GM23248 (cell line): ENCODE results near the gene SEMA4C. TPM values are rescaled to one million over a fixed set of nuclear protein-coding genes. Genes with fewer than 3 reads are reported as not detected.

Experiments used
- DNase-seq: peaks from one replicate; pipeline ENCODE4 v3.0.0-alpha.2; 2015
- H2AFZ ChIP-seq: fragments of 200-600 bp; sonication (generic); 2 replicates; pipeline ENCODE4 v1.6.1; 2016; ENCODE audit warnings: antibody characterized with exemption
- H3F3A ChIP-seq: fragments of 200-600 bp; sonication (generic); 2 replicates; pipeline ENCODE4 v1.6.1; 2016; ENCODE audit warnings: mild to moderate bottlenecking, antibody characterized with exemption, mixed run types; ENCODE audit not compliant: insufficient read depth
- H3K27ac ChIP-seq: fragments of 200-600 bp; sonication (generic); 2 replicates; pipeline ENCODE4 v1.5.1; 2016; ENCODE audit warnings: mild to moderate bottlenecking
- H3K27me3 ChIP-seq: fragments of 200-600 bp; sonication (generic); replicated peaks from 2 replicates; pipeline ENCODE4 v1.6.1; 2016; ENCODE audit warnings: mild to moderate bottlenecking; ENCODE audit not compliant: insufficient read depth
- H3K36me3 ChIP-seq: fragments of 200-600 bp; sonication (generic); 2 replicates; pipeline ENCODE4 v1.6.1; 2016; ENCODE audit warnings: low read depth, mild to moderate bottlenecking
- H3K4me1 ChIP-seq: fragments of 200-600 bp; sonication (generic); 2 replicates; pipeline ENCODE4 v1.6.1; 2016; ENCODE audit warnings: mild to moderate bottlenecking; ENCODE audit not compliant: insufficient read depth
- H3K4me2 ChIP-seq: fragments of 200-600 bp; sonication (generic); one replicate; pipeline ENCODE4 v1.6.1; 2016; ENCODE audit warnings: mild to moderate bottlenecking; ENCODE audit not compliant: unreplicated experiment
- H3K4me3 ChIP-seq: fragments of 200-600 bp; sonication (generic); 2 replicates; pipeline ENCODE4 v1.5.1; 2016; ENCODE audit warnings: mild to moderate bottlenecking
- H3K79me2 ChIP-seq: fragments of 200-600 bp; sonication (generic); 2 replicates; pipeline ENCODE4 v1.6.1; 2016; ENCODE audit warnings: mild to moderate bottlenecking; ENCODE audit not compliant: insufficient read depth
- H3K9ac ChIP-seq: fragments of 200-600 bp; sonication (generic); 2 replicates; pipeline ENCODE4 v1.6.1; 2016; ENCODE audit warnings: mild to moderate bottlenecking
- H3K9me2 ChIP-seq: fragments of 200-600 bp; sonication (generic); 2 replicates; pipeline ENCODE4 v1.6.1; 2016; ENCODE audit warnings: mixed run types, mild to moderate bottlenecking, moderate library complexity; ENCODE audit not compliant: insufficient read depth
- H3K9me3 ChIP-seq: fragments of 200-600 bp; sonication (generic); one replicate; pipeline ENCODE4 v1.6.1; 2017; ENCODE audit warnings: low read depth
- H4K20me1 ChIP-seq: fragments of 200-600 bp; sonication (generic); 2 replicates; pipeline ENCODE4 v1.6.0; 2016; ENCODE audit not compliant: insufficient read depth
- EZH2 ChIP-seq: fragments of 200-600 bp; sonication (generic); IDR thresholded peaks from 2 replicates; pipeline ENCODE4 v1.6.1; 2018; ENCODE audit warnings: antibody characterized with exemption, mild to moderate bottlenecking; ENCODE audit not compliant: insufficient read depth, poor library complexity, severe bottlenecking
- EZH2phosphoT487 ChIP-seq: fragments of 200-600 bp; sonication (generic); IDR thresholded peaks from 2 replicates; pipeline ENCODE4 v1.6.1; 2018; ENCODE audit warnings: antibody characterized with exemption, moderate library complexity, mild to moderate bottlenecking, low read depth; ENCODE audit not compliant: insufficient read depth
- WGBS, 2 experiments: methylation state at CpG; one replicate each; pipeline ENCODE4 v1.1.6; 2015 to 2017; ENCODE audit warnings: low lambda C conversion rate in 2 of 2, low coverage in 1 of 2; ENCODE audit errors: missing lambda C conversion rate in 2 of 2; 5-methylcytosine and 5-hydroxymethylcytosine counted together
- in situ Hi-C: fragments of 300-500 bp; cut with MboI; formaldehyde crosslinking; loops from 2 replicates; pipeline ENCODE4 v1.15.0; 2020
- polyA plus RNA-seq: library from polyadenylated mRNA; unstranded; fragments of >200 nt; fragmentation: Nextera tagmentation; extraction: Ambion mirVana; gene quantifications from 2 replicates; pipeline ENCODE4 v1.2.1, GENCODE V29; 2016
- total RNA-seq: library from RNA; depleted of rRNA; stranded (reverse); fragments of >200 nt; shearing (Covaris generic); gene quantifications from 2 replicates; pipeline ENCODE4 v1.2.3, GENCODE V29; 2014

Gene SEMA4C
- total and polyA plus RNA-seq, 2 experiments from 2014 or later, result 5.5 to 21.0 TPM

DNA sequence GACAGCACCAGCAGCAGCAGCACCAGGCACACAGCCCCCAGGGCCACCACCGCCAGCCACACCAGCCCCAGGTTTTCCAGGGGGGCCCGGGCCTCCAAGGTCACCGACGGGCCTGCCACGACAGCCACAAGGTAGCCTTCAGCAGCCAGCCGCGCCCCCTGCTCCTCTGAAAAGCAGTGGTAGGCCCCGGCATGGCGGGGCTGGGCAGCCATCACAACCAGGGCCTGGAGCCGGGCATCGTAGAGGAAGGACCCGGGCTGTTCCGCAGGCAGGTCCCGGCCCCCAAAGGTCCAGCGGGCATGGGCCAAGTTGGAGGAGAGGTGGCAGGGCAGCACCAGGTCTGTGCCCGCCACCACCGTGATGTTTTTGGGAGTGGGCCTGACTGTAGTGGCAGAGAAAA is 8.8 kb downstream of the SEMA4C start:
- DNase-seq, result no peak
- Histone ChIP-seq H3K4me3 (no peak overlapping the region), H4K20me1 (no peaks in the 10 kb centered on the region), H3K9me3 (no peaks in the 10 kb centered on the region), H3K27me3 (no peaks in the 10 kb centered on the region), H3K36me3 (peaks cover 6% of the 10 kb centered on the region; the same call in 1 of the 2 replicates), H3K4me1 (peaks cover 5% of the 10 kb centered on the region; the same call in 1 of the 2 replicates), H3F3A (no peaks in the 10 kb centered on the region), H2AFZ (no peak overlapping the region), H3K27ac (no peak overlapping the region), H3K9me2 (no peaks in the 10 kb centered on the region), H3K9ac (no peak overlapping the region), H3K79me2 (peaks cover 24% of the 10 kb centered on the region), H3K4me2 (no peak overlapping the region)
- in situ Hi-C loops, result loop anchor here (25.0 kb wide), 1 partner anchor 251 kb away; the partner anchor contains the start of gene ANKRD36
- no peak for TF ChIP-seq EZH2
- TF ChIP-seq EZH2phosphoT487, result no peak
- WGBS, 2 experiments, result 92 to 96% methylated on average over 16 to 17 of the region's 17 CpGs

GRCh38 chr2:96860065-96861029 is 9.5 kb downstream of the SEMA4C start:
- no peaks in the 10 kb centered on the region for H4K20me1 ChIP-seq
- H3K4me3 ChIP-seq, result no peak overlapping the region
- H3K36me3 ChIP-seq, result peaks cover 6% of the 10 kb centered on the region; the same call in 1 of the 2 replicates
- in situ Hi-C loops, result loop anchor here (25.0 kb wide), 1 partner anchor 252 kb away; the partner anchor contains the start of gene ANKRD36
- H3K9me2 ChIP-seq, result no peaks in the 10 kb centered on the region
- no peaks in the 10 kb centered on the region for H3F3A ChIP-seq
- peaks cover 23% of the 10 kb centered on the region for H3K79me2 ChIP-seq
- H3K9me3 ChIP-seq, result no peaks in the 10 kb centered on the region
- H3K4me2 ChIP-seq, result no peak overlapping the region
- TF ChIP-seq EZH2 (no peak), EZH2phosphoT487 (no peak)
- no peak overlapping the region for H3K27ac ChIP-seq
- H3K4me1 ChIP-seq, result peaks cover 5% of the 10 kb centered on the region; the same call in 1 of the 2 replicates
- no peak overlapping the region for H2AFZ ChIP-seq
- H3K9ac ChIP-seq, result no peak overlapping the region
- DNase-seq, result no peak
- WGBS, 2 experiments, result 81 to 83% methylated on average over 38 of the region's 38 CpGs
- H3K27me3 ChIP-seq, result no peaks in the 10 kb centered on the region

DNA sequence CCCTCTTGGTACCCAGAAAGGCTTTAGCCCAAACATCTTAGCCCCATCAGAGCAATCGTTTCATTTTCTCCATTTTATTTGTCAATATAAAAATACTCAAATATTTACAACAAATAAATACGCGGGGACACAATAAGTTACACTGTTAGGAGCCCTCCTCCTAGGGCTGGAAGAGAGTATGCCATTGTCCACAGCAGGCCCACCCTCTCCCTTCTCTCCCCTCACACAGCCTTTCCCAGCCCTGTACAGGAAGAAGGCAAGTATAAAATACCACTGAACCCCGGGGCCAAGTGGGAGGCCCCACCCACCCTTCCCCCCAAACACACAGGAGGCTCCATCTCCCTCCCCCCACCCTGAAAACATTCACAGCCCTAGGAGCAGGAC is 10.2 kb downstream of the SEMA4C start:
- no peaks in the 10 kb centered on the region for H3K9me3 ChIP-seq
- H3K9me2 ChIP-seq, result no peaks in the 10 kb centered on the region
- H3K36me3 ChIP-seq, result peaks cover 6% of the 10 kb centered on the region; the same call in 1 of the 2 replicates
- H3K9ac ChIP-seq, result no peak overlapping the region
- no peak overlapping the region for H2AFZ ChIP-seq
- no peak for DNase-seq
- no peak overlapping the region for H3K4me2 ChIP-seq
- no peaks in the 10 kb centered on the region for H3K27me3 ChIP-seq
- in situ Hi-C loops, result loop anchor here (25.0 kb wide), 1 partner anchor 253 kb away; the partner anchor contains the start of gene ANKRD36
- peaks cover 5% of the 10 kb centered on the region; the same call in 1 of the 2 replicates for H3K4me1 ChIP-seq
- H3K27ac ChIP-seq, result no peak overlapping the region
- no peak for TF ChIP-seq EZH2phosphoT487
- no peak for TF ChIP-seq EZH2
- WGBS, 2 experiments, result 24 to 27% methylated on average over 4 of the region's 4 CpGs
- no peaks in the 10 kb centered on the region for H4K20me1 ChIP-seq
- no peak overlapping the region for H3K4me3 ChIP-seq
- H3K79me2 ChIP-seq, result peaks cover 20% of the 10 kb centered on the region
- H3F3A ChIP-seq, result no peaks in the 10 kb centered on the region

GRCh38 chr2:96859099-96859649 is 10.7 kb downstream of the SEMA4C start:
- WGBS, 2 experiments, result 51 to 55% methylated on average over 11 of the region's 11 CpGs
- no peaks in the 10 kb centered on the region for H3K9me2 ChIP-seq
- H3K79me2 ChIP-seq, result peaks cover 20% of the 10 kb centered on the region
- H3K4me3 ChIP-seq, result peak overlapping the region; percentile 85; the same call in 1 of the 2 replicates
- H3K4me2 ChIP-seq, result no peak overlapping the region
- peak overlapping the region; percentile 75 for H2AFZ ChIP-seq
- no peaks in the 10 kb centered on the region for H4K20me1 ChIP-seq
- DNase-seq, result no peak
- H3K27me3 ChIP-seq, result no peaks in the 10 kb centered on the region
- H3K36me3 ChIP-seq, result peaks cover 6% of the 10 kb centered on the region; the same call in 1 of the 2 replicates
- no peak overlapping the region for H3K27ac ChIP-seq
- H3K4me1 ChIP-seq, result peaks cover 5% of the 10 kb centered on the region; the same call in 1 of the 2 replicates
- H3K9ac ChIP-seq, result 0 out of 2 replicates have a peak overlapping the region, but pooled peaks have one; percentile 72
- TF ChIP-seq EZH2, result no peak
- no peak for TF ChIP-seq EZH2phosphoT487
- in situ Hi-C loops, result loop anchor here (25.0 kb wide), 1 partner anchor 253 kb away; the partner anchor contains the start of gene ANKRD36
- H3K9me3 ChIP-seq, result no peaks in the 10 kb centered on the region
- H3F3A ChIP-seq, result no peaks in the 10 kb centered on the region
